K562 (cell line): ENCODE results near the gene NKG7. TPM values are rescaled to one million over a fixed set of nuclear protein-coding genes. Genes with fewer than 3 reads are reported as not detected.

Experiments used
- ASH1L ChIP-seq: fragments of 450-650 bp; IDR thresholded peaks from 2 replicates; pipeline ENCODE4 v1.6.1; 2018; ENCODE audit warnings: borderline replicate concordance, mild to moderate bottlenecking, low read depth; ENCODE audit not compliant: partially characterized antibody
- CSDE1 ChIP-seq, 2 experiments: fragments of 450-650 bp; IDR thresholded peaks; 2 replicates each; pipeline ENCODE4 v1.6.1; 2016; ENCODE audit warnings: mild to moderate bottlenecking in 1 of 2
- EP400 ChIP-seq: fragments of 450-650 bp; IDR thresholded peaks from 2 replicates; pipeline ENCODE4 v1.6.1; 2017; ENCODE audit warnings: antibody characterized with exemption, mild to moderate bottlenecking, moderate library complexity
- HMG20B ChIP-seq: fragments of 250-450 bp; sonication (Bioruptor Pico); IDR thresholded peaks from 2 replicates; pipeline ENCODE4 v1.5.0; 2021; ENCODE audit warnings: mild to moderate bottlenecking
- HNRNPL ChIP-seq: fragments of 200-400 bp; formaldehyde crosslinking; IDR thresholded peaks from 2 replicates; pipeline ENCODE4 v1.6.1; 2017; ENCODE audit warnings: low read depth, mild to moderate bottlenecking, low read length
- ILK ChIP-seq: fragments of 450-650 bp; IDR thresholded peaks from 2 replicates; pipeline ENCODE4 v1.6.1; 2016; ENCODE audit warnings: missing genetic modification characterization, low read depth, mild to moderate bottlenecking, missing compliant biosample characterization, moderate library complexity, borderline replicate concordance
- MAFG ChIP-seq: fragments of 450-650 bp; conservative IDR thresholded peaks from 2 replicates; pipeline ENCODE4 v1.6.1; 2016; ENCODE audit warnings: missing genetic modification characterization, missing compliant biosample characterization
- PCBP1 ChIP-seq: fragments of 200-400 bp; formaldehyde crosslinking; IDR thresholded peaks from 2 replicates; pipeline ENCODE4 v1.6.1; 2018; ENCODE audit warnings: mild to moderate bottlenecking, low read depth, low read length; ENCODE audit not compliant: poor library complexity, severe bottlenecking
- RBFOX2 ChIP-seq: fragments of 200-400 bp; formaldehyde crosslinking; IDR thresholded peaks from 2 replicates; pipeline ENCODE4 v1.6.1; 2017; ENCODE audit warnings: low read depth, mild to moderate bottlenecking, low read length, moderate library complexity
- SMC3 ChIP-seq: conservative IDR thresholded peaks from 2 replicates; pipeline ENCODE4 v1.6.1; 2011; ENCODE audit warnings: low read depth, low read length, improper control_type of control experiment; ENCODE audit not compliant: insufficient read depth
- TARDBP ChIP-seq: fragments of 450-650 bp; IDR thresholded peaks from 2 replicates; pipeline ENCODE4 v1.6.1; 2016
- TRIM24 ChIP-seq, 2 experiments: fragments of 450-650 bp; IDR thresholded peaks; 2 replicates each; pipeline ENCODE4 v1.6.1; 2016
- ZNF316 ChIP-seq: fragments of 450-650 bp; IDR thresholded peaks from 2 replicates; pipeline ENCODE4 v1.6.1; 2016
- ZNF431 ChIP-seq: sonication (generic); formaldehyde crosslinking; IDR thresholded peaks from 2 replicates; pipeline ENCODE4 v1.8.0; 2022; ENCODE audit warnings: mild to moderate bottlenecking, missing genetic modification reagents
- polyA plus RNA-seq, 8 experiments: library from polyadenylated mRNA; depleted of rRNA in 4 of 8; stranded (reverse) in 5 of 8; unstranded in 3 of 8; fragments of >200 nt; fragmentation: Nextera tagmentation in 2 of 8; fragmentation: Illumina TruSeq in 1 of 8; extraction: Ambion mirVana in 2 of 8; extraction: Trizol in 1 of 8; gene quantifications; 2 replicates each; pipeline versions ENCODE4 v1.2.1 to v1.2.3, GENCODE V29; 2011 to 2014; ENCODE audit warnings: inconsistent platforms in 1 of 8, missing spikeins in 1 of 8
- total RNA-seq, 7 experiments: library from RNA; depleted of rRNA in 6 of 7; stranded (reverse); fragments of >200 nt in 6 of 7; fragmentation: Illumina TruSeq in 2 of 7; extraction: Trizol in 2 of 7; gene quantifications; 2 replicates each; pipeline versions ENCODE4 v1.2.1 to v1.2.3, GENCODE V29; 2011 to 2021; ENCODE audit warnings: low replicate concordance in 1 of 7
- TF ChIP-seq, protein P1 (sequence below): sonication (generic); formaldehyde crosslinking; IDR thresholded peaks from 2 replicates; pipeline ENCODE4 v1.8.0; 2022; ENCODE audit warnings: mild to moderate bottlenecking, missing genetic modification reagents
- TF ChIP-seq, protein P2 (sequence below): conservative IDR thresholded peaks from 2 replicates; pipeline ENCODE4 v1.6.1; 2011; ENCODE audit warnings: low read depth, mild to moderate bottlenecking, low read length; ENCODE audit not compliant: control insufficient read depth
- TF ChIP-seq, protein P3 (sequence below), 3 experiments: fragments of 200-800 bp in 1 of 3; sonication (Bioruptor generic) in 1 of 3; sonication (generic) in 1 of 3; formaldehyde crosslinking in 1 of 3; IDR thresholded peaks; 2 replicates each; pipeline versions ENCODE4 v1.6.1 to v1.8.0; 2016 to 2022; ENCODE audit warnings: mild to moderate bottlenecking in 2 of 3, missing compliant biosample characterization in 2 of 3, missing genetic modification characterization in 2 of 3, missing genetic modification reagents in 1 of 3
- TF ChIP-seq, protein P4 (sequence below): fragments of 250-450 bp; sonication (Bioruptor Pico); IDR thresholded peaks from 2 replicates; pipeline ENCODE4 v1.4.0; 2020
- TF ChIP-seq, protein P5 (sequence below): fragments of 250-450 bp; sonication (Bioruptor Pico); IDR thresholded peaks from 2 replicates; pipeline ENCODE4 v1.5.0; 2021
- TF ChIP-seq, protein P6 (sequence below): fragments of 250-450 bp; sonication (Bioruptor Pico); IDR thresholded peaks from 2 replicates; pipeline ENCODE4 v1.5.0; 2021; ENCODE audit warnings: mild to moderate bottlenecking, borderline replicate concordance

The NKG7 gene
- total and polyA plus RNA-seq, 9 of the 15 experiments (the other 6 are each of a cell fraction or from before 2014, with no cell fraction given), result 0.30 to 0.70 (median 0.51) TPM; not detected in 2

DNA sequence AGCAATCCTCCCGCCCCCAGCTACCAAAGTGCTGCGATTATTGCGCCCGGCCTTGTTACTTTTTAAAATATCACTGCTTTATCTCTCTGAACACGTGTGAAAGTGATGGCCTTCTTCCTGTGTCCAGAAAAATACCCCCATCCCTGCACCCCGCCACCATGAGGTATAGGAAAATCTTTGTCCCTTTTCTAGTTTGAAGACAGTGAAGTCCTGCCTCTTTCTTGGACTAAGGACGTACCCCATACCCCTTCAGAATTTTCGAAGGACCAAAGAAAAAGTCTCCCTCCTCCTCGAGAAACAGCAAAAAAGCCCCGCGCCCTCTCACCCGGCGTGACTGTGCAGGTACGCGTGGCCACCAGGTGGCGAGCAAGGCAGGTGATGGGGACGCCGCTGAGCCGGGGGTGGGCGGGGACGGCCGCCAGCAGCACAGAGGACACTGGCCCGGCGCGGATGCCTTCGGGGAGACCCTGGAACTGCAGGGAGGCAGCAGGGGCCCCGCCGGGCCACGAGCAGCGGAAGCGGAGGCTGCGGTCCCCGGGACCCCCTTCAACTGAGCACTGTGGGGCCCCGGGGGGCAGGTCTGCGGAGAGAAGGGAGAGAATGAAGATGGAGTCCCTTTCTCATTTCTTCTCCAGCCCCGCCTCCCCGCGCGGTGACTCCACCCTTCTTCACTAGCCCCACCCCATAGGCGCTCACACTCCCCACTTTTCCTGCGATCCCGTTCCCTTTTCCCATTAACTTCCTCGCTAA, 33.7 kb downstream of the NKG7 start (continued):
- TF ChIP-seq, protein P1, sequence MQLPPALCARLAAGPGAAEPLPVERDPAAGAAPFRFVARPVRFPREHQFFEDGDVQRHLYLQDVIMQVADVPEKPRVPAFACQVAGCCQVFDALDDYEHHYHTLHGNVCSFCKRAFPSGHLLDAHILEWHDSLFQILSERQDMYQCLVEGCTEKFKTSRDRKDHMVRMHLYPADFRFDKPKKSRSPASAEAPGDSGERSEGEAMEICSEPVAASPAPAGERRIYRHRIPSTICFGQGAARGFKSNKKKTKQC (CRISPR knock-in tag), result 0 out of 2 replicates have a peak, but pooled peaks have one; percentile 9
- TF ChIP-seq EP400 (peak; percentile 87), RBFOX2 (peak; percentile 60), ZNF431 (CRISPR knock-in tag) (peak; percentile 21; the same call in 1 of the 2 replicates), MAFG (tag) (no peak; the same call in 1 of the 2 replicates), HNRNPL (no peak), ZNF316 (0 out of 2 replicates have a peak, but pooled peaks have one; percentile 3), ASH1L (peak; percentile 53), SMC3 (peak; percentile 83), ILK (tag) (no peak), TARDBP (peak; percentile 52; the same call in 1 of the 2 replicates), PCBP1 (peak; percentile 76), CSDE1 (IDR thresholded peaks at IDR 0.05) (no peak), HMG20B (CRISPR knock-in tag) (no peak), TRIM24 (IDR thresholded peaks at IDR 0.05) (peak in 1 of 2 experiments; percentile 53; a peak in 1 of 4 replicates)
- TF ChIP-seq, protein P2, sequence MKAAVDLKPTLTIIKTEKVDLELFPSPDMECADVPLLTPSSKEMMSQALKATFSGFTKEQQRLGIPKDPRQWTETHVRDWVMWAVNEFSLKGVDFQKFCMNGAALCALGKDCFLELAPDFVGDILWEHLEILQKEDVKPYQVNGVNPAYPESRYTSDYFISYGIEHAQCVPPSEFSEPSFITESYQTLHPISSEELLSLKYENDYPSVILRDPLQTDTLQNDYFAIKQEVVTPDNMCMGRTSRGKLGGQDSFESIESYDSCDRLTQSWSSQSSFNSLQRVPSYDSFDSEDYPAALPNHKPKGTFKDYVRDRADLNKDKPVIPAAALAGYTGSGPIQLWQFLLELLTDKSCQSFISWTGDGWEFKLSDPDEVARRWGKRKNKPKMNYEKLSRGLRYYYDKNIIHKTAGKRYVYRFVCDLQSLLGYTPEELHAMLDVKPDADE, result 0 out of 2 replicates have a peak, but pooled peaks have one; percentile 40
- TF ChIP-seq, protein P3, sequence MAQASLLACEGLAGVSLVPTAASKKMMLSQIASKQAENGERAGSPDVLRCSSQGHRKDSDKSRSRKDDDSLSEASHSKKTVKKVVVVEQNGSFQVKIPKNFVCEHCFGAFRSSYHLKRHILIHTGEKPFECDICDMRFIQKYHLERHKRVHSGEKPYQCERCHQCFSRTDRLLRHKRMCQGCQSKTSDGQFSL (CRISPR knock-in tag; IDR thresholded peaks at IDR 0.05), result peak; percentile 82
- TF ChIP-seq, protein P3 (tag; IDR thresholded peaks at IDR 0.05), result no peak
- TF ChIP-seq, protein P4, sequence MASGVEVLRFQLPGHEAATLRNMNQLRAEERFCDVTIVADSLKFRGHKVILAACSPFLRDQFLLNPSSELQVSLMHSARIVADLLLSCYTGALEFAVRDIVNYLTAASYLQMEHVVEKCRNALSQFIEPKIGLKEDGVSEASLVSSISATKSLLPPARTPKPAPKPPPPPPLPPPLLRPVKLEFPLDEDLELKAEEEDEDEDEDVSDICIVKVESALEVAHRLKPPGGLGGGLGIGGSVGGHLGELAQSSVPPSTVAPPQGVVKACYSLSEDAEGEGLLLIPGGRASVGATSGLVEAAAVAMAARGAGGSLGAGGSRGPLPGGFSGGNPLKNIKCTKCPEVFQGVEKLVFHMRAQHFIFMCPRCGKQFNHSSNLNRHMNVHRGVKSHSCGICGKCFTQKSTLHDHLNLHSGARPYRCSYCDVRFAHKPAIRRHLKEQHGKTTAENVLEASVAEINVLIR, result no peak
- TF ChIP-seq, protein P5, sequence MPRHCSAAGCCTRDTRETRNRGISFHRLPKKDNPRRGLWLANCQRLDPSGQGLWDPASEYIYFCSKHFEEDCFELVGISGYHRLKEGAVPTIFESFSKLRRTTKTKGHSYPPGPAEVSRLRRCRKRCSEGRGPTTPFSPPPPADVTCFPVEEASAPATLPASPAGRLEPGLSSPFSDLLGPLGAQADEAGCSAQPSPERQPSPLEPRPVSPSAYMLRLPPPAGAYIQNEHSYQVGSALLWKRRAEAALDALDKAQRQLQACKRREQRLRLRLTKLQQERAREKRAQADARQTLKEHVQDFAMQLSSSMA, result no peak
- TF ChIP-seq, protein P6, sequence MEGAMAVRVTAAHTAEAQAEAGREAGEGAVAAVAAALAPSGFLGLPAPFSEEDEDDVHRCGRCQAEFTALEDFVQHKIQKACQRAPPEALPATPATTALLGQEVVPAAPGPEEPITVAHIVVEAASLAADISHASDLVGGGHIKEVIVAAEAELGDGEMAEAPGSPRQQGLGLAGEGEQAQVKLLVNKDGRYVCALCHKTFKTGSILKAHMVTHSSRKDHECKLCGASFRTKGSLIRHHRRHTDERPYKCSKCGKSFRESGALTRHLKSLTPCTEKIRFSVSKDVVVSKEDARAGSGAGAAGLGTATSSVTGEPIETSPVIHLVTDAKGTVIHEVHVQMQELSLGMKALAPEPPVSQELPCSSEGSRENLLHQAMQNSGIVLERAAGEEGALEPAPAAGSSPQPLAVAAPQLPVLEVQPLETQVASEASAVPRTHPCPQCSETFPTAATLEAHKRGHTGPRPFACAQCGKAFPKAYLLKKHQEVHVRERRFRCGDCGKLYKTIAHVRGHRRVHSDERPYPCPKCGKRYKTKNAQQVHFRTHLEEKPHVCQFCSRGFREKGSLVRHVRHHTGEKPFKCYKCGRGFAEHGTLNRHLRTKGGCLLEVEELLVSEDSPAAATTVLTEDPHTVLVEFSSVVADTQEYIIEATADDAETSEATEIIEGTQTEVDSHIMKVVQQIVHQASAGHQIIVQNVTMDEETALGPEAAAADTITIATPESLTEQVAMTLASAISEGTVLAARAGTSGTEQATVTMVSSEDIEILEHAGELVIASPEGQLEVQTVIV (CRISPR knock-in tag), result no peak
